IMR-90 (cell line): ENCODE results near the gene VWA8.

ENCODE experiments used
- CEBPB ChIP-seq: IDR thresholded peaks from 2 replicates; pipeline ENCODE4 v1.6.1; 2012; ENCODE audit warnings: low read depth, low read length, improper control_type of control experiment
- CTCF ChIP-seq: conservative IDR thresholded peaks from 2 replicates; pipeline ENCODE4 v1.5.1; 2012; ENCODE audit warnings: mild to moderate bottlenecking, low read depth, low read length, improper control_type of control experiment
- POLR2A ChIP-seq: IDR thresholded peaks from 2 replicates; pipeline ENCODE4 v1.6.1; 2012; ENCODE audit warnings: mild to moderate bottlenecking, low read depth, low read length
- RAD21 ChIP-seq: IDR thresholded peaks from 2 replicates; pipeline ENCODE4 v1.6.1; 2012; ENCODE audit warnings: low read length, improper control_type of control experiment
- SMC3 ChIP-seq: fragments of 150-350 bp; IDR thresholded peaks from 2 replicates; pipeline ENCODE4 v1.6.1; 2016; ENCODE audit warnings: low read depth, mild to moderate bottlenecking, antibody characterized with exemption, low read length, moderate library complexity

GRCh38 chr13:41988244-41988643 lies 27.3 kb upstream of the VWA8 start:
- TF ChIP-seq POLR2A (no peak), CTCF (no peak), SMC3 (no peak), RAD21 (no peak), CEBPB (no peak)
